A673 (cell line): ENCODE data around the gene INTS11.

Source experiments
- EZH2 ChIP-seq: fragments of 200-600 bp; sonication (generic); IDR thresholded peaks from 2 replicates; pipeline ENCODE4 v1.6.1; 2017; ENCODE audit warnings: borderline replicate concordance, low read depth, mild to moderate bottlenecking, mixed read lengths, antibody characterized with exemption, low read length; ENCODE audit not compliant: poor library complexity, severe bottlenecking
- TF ChIP-seq, protein P1 (sequence below): fragments of 300-800, 200-600 bp; sonication (generic); conservative IDR thresholded peaks from 2 replicates; pipeline ENCODE4 v1.5.1; 2017; ENCODE audit warnings: low read depth, mild to moderate bottlenecking, antibody characterized with exemption, low read length, moderate library complexity, mixed read lengths

DNA sequence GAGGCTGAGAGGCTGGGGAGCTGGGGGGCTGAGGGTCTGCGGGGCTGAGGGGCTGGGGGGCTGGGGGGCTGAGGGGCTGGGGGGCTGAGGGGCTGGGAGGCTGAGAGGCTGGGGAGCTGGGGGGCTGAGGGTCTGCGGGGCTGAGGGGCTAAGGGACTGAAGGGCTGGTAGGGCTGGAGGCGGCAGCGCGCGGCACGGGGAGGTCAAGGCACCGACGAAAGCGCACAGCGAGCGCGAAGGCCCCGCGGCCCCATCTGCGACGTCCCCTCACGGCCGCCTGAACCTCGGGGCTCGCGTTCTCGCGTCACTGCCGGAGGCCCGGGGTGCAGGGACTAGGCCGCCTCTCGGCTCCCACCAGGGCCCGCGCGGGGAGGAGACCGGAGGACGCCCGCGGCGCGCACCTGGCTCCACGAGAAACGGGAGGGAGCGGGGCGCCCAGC is 356 bp downstream of the INTS11 start:
- TF ChIP-seq, protein P1, sequence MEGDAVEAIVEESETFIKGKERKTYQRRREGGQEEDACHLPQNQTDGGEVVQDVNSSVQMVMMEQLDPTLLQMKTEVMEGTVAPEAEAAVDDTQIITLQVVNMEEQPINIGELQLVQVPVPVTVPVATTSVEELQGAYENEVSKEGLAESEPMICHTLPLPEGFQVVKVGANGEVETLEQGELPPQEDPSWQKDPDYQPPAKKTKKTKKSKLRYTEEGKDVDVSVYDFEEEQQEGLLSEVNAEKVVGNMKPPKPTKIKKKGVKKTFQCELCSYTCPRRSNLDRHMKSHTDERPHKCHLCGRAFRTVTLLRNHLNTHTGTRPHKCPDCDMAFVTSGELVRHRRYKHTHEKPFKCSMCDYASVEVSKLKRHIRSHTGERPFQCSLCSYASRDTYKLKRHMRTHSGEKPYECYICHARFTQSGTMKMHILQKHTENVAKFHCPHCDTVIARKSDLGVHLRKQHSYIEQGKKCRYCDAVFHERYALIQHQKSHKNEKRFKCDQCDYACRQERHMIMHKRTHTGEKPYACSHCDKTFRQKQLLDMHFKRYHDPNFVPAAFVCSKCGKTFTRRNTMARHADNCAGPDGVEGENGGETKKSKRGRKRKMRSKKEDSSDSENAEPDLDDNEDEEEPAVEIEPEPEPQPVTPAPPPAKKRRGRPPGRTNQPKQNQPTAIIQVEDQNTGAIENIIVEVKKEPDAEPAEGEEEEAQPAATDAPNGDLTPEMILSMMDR = no peak
- no peak for TF ChIP-seq EZH2
